SK-N-MC (cell line): ENCODE measurements around the gene RNFT2.

Source experiments
- EZH2 ChIP-seq: fragments of 200-600 bp; sonication (generic); IDR thresholded peaks from one replicate; pipeline ENCODE4 v1.6.1; 2017; ENCODE audit warnings: antibody characterized with exemption
- FOXP2 ChIP-seq: optimal IDR thresholded peaks from 2 replicates; pipeline ENCODE3; 2011; ENCODE audit warnings: mild to moderate bottlenecking, moderate library complexity; ENCODE audit not compliant: insufficient read depth; ENCODE audit errors: extremely low read length, control extremely low read depth
- POLR2AphosphoS5 ChIP-seq: IDR thresholded peaks from 2 replicates; pipeline ENCODE4 v1.6.1; 2012; ENCODE audit warnings: mild to moderate bottlenecking, low read depth, low read length, borderline replicate concordance

- no peak for TF ChIP-seq POLR2AphosphoS5
- no peak for TF ChIP-seq EZH2
- no peak for TF ChIP-seq FOXP2
These were observed 126.5 kb downstream of the RNFT2 start for GRCh38 chr12:116864371-116865160.
